ENCODE measurements around the gene EVA1A.

The EVA1A gene

DNA sequence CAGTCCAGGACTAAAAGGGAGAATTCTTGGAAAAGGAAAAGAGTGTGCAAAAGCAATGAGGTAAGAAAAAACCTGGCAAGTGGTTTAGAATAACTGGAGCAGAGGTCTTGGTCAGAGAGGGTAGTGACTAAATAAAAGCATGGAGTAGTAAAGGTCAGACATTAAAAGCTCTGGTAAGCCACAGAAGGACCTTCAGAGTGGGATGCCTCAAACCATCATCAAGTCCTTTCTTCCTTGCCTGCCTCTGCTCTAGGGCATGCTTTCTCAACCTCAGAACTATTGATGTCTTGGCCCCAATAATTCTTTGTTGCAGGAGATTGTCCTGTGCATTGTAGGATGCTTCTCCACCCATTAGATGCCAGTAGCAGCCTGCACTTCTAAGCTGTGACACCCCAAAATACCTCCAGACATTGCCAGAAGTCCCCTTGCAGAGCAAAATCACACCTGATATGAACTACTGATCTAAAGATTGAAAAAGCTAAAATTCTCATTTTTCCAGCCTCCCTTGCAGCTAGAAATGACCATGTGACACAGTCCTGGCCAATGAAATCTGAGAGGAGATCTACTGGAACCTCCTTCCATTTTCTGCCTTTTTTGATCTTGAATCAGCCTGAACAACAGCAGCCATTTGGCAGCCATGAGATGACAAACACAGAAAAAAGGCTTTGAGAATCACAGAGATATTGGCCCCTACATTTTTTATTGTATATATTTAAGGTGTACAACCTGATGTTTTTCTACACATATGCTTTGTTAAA, 48.1 kb downstream of the EVA1A start:
- in situ Hi-C loops (cut with HindIII; ENCODE audit: low pct_ligation_motif_present, low sequenced_read_pairs) = no loop called here
- TF ChIP-seq, protein P1, sequence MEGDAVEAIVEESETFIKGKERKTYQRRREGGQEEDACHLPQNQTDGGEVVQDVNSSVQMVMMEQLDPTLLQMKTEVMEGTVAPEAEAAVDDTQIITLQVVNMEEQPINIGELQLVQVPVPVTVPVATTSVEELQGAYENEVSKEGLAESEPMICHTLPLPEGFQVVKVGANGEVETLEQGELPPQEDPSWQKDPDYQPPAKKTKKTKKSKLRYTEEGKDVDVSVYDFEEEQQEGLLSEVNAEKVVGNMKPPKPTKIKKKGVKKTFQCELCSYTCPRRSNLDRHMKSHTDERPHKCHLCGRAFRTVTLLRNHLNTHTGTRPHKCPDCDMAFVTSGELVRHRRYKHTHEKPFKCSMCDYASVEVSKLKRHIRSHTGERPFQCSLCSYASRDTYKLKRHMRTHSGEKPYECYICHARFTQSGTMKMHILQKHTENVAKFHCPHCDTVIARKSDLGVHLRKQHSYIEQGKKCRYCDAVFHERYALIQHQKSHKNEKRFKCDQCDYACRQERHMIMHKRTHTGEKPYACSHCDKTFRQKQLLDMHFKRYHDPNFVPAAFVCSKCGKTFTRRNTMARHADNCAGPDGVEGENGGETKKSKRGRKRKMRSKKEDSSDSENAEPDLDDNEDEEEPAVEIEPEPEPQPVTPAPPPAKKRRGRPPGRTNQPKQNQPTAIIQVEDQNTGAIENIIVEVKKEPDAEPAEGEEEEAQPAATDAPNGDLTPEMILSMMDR (IDR thresholded peaks at IDR 0.05; ENCODE audit: low read depth, low read length, missing control alignments) = no peak
- Histone ChIP-seq H3K36me3 (replicated peaks) (peaks cover 43% of the 10 kb centered on the region), H3K4me3 (ENCODE audit: low read depth, low read length) (no peak overlapping the region), H3K27me3 (replicated peaks) (no peaks in the 10 kb centered on the region), H3K27ac (no peak overlapping the region)
- DNase-seq = no peak

DNA sequence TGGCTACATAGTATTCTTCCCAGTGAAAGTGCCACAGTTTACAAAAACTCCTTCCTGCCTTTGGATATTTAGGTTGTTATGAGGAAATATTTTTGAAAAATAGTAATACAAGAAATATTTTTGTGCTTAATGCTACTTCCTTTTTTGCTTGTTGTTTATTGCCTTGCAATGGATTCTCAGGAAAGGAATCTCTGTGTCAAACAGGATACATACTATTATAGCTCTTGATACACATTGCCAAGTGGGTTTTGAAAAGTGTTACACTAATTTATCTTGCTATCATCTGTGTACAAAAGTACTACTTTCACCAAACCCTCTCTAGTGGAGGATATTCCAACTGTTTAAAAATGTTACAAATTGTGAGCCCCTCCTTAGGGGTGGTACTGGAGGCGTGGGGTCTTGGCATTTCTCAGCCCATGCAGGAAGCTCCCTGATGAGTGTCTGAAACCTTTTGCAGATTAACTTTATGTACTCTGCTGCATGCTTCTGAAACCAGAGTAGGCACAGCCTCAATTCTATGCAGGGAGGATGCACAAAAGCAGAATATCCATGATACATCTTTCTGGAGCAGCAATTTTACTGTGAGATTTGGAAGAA, 54.5 kb downstream of the EVA1A start:
- in situ Hi-C loops (cut with HindIII; ENCODE audit: low pct_ligation_motif_present, low sequenced_read_pairs) = no loop called here
- no peak for DNase-seq
- TF ChIP-seq, protein P1 (IDR thresholded peaks at IDR 0.05; ENCODE audit: low read depth, low read length, missing control alignments) = no peak
- no peak overlapping the region for H3K27ac ChIP-seq
- no peak overlapping the region for H3K4me3 ChIP-seq (ENCODE audit: low read depth, low read length)
- peaks cover 13% of the 10 kb centered on the region for H3K36me3 ChIP-seq (replicated peaks)
- no peaks in the 10 kb centered on the region for H3K27me3 ChIP-seq (replicated peaks)

DNA sequence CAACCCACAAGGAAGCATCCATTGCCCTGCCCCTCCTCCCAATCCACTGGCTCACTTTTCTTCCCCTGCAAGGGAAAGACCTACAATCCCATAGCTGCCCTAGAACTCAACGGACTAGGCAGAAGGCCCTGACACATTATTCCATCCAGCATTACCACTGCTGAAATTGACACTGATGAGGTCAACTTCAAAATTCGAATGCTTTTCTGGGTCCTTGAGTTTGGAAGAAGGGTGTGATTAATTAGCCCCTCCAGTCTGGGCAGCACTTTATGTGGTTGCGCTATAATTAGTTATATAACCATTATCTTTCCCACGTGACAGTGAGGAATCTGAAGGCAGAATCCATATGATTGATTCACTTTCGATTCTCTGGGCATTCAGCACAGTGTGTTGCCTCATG, 55.7 kb downstream of the EVA1A start:
- Histone ChIP-seq H3K4me3 (ENCODE audit: low read depth, low read length) (no peak overlapping the region), H3K27ac (no peak overlapping the region), H3K27me3 (replicated peaks) (no peaks in the 10 kb centered on the region), H3K36me3 (replicated peaks) (peaks cover 13% of the 10 kb centered on the region)
- DNase-seq = no peak
- in situ Hi-C loops (cut with HindIII; ENCODE audit: low pct_ligation_motif_present, low sequenced_read_pairs) = no loop called here
- TF ChIP-seq, protein P1 (IDR thresholded peaks at IDR 0.05; ENCODE audit: low read depth, low read length, missing control alignments) = no peak

DNA sequence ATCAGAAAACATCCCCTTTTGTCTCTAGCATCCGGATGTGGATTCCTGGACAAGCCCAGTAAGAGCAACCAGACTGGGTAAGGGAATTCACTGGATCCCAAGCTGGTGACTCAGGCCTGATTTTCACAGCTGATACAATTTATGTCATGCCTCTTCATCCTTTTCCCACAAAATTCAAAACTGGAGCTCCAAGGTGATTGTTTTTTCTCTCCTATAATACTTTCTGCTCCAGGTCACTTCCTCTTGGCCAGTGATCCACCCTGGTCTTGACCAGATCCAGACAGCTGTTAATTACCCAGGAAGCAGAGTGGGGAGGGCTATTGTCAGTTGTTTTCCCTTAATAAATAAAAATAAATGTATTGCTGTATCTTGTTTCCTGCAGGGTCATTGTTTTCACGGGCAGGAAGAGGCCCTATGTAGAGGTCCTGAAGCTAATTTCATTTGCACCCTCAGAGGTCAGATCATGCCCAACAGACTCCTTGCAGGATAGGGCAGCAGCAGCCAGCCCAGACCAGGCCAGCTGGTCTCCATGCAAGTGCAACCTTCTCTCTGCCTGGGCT, 57.6 kb downstream of the EVA1A start:
- no peaks in the 10 kb centered on the region for H3K27me3 ChIP-seq (replicated peaks)
- H3K36me3 ChIP-seq (replicated peaks) = peaks cover 13% of the 10 kb centered on the region
- DNase-seq = peak; percentile 87
- no peak overlapping the region for H3K4me3 ChIP-seq (ENCODE audit: low read depth, low read length)
- TF ChIP-seq, protein P1 (IDR thresholded peaks at IDR 0.05; ENCODE audit: low read depth, low read length, missing control alignments) = no peak
- in situ Hi-C loops (cut with HindIII; ENCODE audit: low pct_ligation_motif_present, low sequenced_read_pairs) = no loop called here
- peak overlapping the region; percentile 66 for H3K27ac ChIP-seq

DNA sequence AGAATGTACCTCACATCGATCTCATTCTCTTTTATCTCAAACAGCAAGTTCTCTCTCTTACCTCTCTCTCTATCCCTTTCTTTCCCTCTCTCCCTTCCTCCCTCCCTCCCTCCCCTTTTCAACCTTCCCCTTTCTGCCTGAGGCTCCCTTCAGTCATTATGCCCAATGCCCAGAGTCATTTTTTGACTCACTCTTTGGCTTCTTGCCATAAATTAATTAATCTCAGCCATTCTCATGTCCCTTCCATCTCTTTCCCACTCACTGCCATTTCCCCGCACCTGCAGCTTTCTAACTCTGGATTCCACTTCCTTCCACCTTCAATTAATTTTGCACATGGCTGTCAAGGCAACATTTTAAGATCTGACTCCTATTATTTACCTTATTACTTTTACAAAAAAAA, 60.1 kb downstream of the EVA1A start:
- in situ Hi-C loops (cut with HindIII; ENCODE audit: low pct_ligation_motif_present, low sequenced_read_pairs) = no loop called here
- Histone ChIP-seq H3K4me3 (ENCODE audit: low read depth, low read length) (no peak overlapping the region), H3K36me3 (replicated peaks) (peaks cover 13% of the 10 kb centered on the region), H3K27me3 (replicated peaks) (no peaks in the 10 kb centered on the region), H3K27ac (no peak overlapping the region)
- TF ChIP-seq, protein P1 (IDR thresholded peaks at IDR 0.05; ENCODE audit: low read depth, low read length, missing control alignments) = no peak
- DNase-seq = no peak

Measured in brain microvascular endothelial cell (primary cell).